GM19035 (cell line): ENCODE results near the gene HDAC4.
A peak's percentile ranks its signal among the peaks of the same experiment; 100 is the strongest.

Source experiments
- ATAC-seq: cut with Tn5 transposase; IDR thresholded peaks from one replicate; pipeline ENCODE4 v1.9.1; 2021; ENCODE audit not compliant: unreplicated experiment

The HDAC4 gene

GRCh38 chr2:239271882-239272281, 128.9 kb downstream of the HDAC4 start:
- ATAC-seq: no peak

DNA sequence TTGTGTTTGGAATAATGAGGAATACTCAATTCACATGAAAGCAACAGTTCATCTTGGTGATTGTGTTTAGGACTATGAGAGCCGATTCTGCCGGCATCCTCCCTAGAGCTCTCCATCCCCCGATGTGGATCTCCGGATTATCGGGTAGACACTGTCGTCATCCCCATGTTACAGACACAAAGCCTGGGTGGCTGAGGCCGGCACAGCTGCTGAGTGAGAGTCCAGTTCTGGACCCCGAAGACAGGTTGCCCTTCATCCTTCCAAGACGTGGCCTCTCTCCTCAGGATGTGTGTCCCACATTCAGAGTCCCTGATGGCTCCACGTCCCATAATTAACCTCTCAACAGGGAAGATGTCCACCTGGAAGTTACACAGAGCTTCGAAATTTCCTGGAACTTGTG, 129.3 kb downstream of the HDAC4 start:
- no peak for ATAC-seq

DNA sequence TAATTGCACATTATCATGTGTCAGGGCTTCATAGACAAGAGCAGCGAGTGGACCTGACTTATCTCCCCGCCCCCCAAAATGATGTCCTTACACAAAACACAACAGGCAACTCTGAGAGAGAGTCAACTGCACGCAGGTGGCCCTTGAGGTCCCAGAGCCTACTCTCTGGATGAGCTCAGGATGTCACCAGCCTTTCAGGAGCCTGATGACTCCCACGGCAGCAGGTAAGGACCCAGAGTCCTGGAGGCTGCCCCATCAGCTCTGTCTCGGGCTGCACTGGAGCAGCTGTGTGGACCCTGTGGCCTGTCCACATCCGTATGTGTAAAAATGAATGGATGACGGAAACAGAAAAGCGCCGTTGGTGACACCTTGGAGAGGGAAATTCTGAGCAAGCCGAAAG, 130.9 kb downstream of the HDAC4 start:
- no peak for ATAC-seq

DNA sequence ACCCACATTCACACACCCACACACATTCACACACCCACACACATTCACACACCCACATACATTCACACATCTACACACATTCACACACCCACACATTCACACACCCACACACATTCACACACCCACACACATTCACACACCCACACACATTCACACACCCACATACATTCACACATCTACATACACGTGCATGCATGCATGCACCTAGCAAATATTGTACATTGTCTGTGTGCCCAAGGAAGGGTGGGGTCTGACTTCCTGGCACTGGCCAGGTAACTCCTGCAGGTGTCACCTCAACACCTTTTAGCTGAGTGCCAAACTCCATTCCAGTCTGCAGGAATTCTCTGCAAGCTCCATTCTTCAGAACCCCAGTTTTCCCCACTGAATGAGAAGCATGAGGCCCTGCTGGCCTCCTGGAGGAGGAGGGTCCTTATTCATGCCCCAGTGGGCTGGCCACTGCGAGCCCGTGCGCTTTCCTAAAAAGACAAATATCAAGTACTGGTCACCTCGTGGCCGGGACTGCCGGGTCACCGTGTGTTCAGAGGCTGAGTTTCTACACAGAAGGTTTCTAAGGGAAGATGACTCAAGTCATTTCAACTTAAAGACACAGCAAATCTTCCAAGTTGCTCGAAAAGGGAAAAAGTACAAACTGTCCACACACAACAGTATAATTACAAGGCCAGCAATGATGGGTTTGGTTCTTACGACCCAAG, 131.5 kb downstream of the HDAC4 start:
- ATAC-seq: no peak

GRCh38 chr2:239268549-239268948, 132.3 kb downstream of the HDAC4 start:
- ATAC-seq: no peak

GRCh38 chr2:239268082-239268481, 132.7 kb downstream of the HDAC4 start:
- no peak for ATAC-seq

- peak; percentile 96 for ATAC-seq
Observed at GRCh38 chr2:239267288-239267951, 133.4 kb downstream of the HDAC4 start.

GRCh38 chr2:239266779-239267287, 134.0 kb downstream of the HDAC4 start:
- no peak for ATAC-seq

DNA sequence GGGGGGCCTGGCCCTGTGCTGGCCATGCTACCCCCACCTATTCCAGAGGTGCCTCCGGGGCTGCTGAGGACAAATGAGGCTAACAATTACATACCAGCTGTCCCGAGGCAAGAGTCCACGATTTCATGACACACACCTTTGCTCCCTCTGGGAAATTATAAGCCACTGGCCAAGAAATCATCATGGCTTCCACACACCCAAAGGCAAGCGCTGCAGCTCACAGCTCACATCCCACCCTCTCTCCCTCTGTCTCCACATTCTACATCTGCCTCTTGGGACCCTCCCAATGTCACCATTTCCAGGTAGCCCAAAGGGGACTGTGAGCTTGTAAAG, 134.4 kb downstream of the HDAC4 start:
- ATAC-seq: no peak

DNA sequence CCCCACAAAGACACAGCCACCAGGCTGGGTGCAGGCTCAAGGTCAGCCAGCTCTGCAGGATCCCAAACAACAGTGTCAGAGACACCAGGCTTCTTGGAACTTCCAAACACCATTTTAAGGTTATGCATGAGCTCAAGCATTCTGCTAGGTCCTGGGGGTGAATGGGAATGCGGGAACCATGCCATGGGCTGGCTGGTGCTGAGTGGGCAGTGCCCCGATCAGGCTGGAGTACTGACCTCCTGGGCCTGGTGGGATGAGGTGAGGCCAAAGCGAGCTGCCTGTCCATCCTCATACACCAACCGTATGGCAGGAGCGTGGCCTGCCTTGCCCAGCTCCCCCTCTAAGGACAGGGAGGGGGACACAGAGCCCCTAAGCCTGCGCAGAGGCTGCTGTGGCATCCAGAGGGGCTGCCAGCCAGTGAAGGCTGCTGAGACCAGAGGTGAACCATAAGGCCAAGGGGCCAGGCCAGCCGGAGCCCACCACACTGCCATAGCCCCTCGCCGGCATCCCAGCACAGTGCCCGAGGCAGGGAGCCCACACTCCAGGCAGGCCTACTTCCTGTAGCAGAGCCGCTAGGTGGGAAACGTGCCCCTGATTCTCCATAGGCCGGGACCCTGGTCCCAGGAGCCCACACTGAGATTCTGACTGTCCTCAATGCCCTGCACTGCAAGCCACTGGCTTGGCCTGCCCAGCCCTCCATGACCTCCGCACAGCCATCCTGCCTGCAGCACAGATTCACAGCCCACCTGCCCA, 135.0 kb downstream of the HDAC4 start:
- ATAC-seq: no peak

- no peak for ATAC-seq
Observed at GRCh38 chr2:239264838-239265651, 135.8 kb downstream of the HDAC4 start.

DNA sequence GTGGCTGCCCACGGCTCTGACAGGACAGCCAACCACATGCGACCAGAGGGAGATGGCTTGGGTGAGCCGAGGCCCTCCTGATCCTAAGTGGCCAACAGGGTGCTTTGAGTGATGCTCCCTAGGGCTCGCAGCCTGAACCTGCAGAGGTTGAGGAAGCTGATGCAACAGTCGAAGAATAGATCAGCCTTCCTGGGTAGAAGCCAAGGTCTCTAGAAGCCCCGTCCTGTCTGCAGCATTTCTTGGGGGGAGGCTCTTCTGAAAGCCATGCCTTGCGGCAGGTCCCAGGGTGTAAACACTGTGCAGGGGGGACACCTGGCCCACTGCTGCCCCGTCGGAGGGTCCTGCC, 136.4 kb downstream of the HDAC4 start:
- no peak for ATAC-seq

GRCh38 chr2:239263669-239264491, 136.9 kb downstream of the HDAC4 start:
- ATAC-seq: no peak

- ATAC-seq: no peak
Observed at GRCh38 chr2:239263231-239263630, 137.6 kb downstream of the HDAC4 start.

DNA sequence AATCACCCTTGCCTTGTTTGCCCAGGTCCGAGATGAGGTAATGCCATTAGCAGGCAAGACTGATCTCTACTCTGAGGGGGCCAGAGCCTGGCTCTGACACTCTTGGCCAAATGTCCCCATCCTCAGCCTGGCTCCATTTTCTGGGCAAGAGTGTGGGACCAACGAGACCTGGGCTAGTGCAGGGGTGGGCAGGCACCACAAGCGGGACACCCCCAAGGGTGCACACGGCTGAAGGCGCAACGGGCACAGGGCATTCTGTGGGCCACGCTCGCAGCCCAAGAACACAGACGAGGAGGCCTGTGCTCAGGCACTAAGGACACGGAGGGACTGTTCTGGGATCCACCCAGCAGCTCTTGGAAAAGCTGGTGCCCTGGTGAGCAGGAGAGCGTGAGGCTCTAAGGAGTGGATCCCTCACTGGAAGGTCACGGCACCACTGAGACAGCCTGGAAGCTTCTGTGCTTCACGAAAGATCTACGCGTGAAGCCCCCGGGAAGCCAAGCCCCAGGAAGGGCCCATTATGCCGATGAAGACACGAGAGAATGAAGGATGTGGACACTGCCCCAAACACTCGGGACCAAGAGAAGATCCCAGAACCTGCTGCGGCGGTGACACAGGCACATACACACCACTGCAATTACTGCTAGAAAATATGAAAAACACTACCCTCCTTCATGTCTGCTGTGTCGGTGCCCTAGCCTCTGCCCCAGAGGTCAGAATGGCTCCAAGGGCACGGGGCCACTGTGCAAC, 138.2 kb downstream of the HDAC4 start:
- ATAC-seq: no peak

DNA sequence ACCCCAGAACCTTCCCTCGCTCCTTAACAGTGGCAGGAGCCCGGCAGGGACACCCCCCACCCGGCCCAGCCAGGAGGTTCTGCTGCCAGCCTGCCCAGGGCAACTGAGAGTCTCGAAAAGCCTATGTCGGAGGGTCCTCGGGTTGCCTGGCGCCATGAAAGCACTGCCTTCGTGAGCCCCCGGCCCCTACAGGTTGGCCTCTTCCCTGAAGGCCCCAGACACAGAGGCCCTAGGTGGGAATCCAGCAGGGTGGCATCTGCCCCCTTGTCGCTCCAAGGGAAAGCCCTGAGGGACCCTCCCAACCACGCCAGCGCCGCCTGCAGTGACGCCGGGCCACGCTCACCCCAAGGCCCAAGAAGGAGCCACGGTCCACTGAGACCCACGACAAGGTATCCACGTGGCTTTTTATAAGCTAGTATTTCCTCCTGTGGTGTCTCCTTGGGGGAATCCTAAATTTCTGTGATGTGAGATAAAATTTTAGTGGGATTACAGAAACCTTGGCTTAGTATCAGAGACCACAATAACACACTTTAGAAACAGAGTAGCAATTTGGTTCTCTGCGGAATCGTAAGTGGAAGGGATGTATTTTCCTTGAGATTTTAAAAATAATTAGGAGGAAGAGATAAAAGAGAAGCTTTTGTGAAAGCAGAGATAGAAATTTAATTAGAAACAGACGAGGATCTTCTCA, 138.9 kb downstream of the HDAC4 start:
- ATAC-seq: no peak

DNA sequence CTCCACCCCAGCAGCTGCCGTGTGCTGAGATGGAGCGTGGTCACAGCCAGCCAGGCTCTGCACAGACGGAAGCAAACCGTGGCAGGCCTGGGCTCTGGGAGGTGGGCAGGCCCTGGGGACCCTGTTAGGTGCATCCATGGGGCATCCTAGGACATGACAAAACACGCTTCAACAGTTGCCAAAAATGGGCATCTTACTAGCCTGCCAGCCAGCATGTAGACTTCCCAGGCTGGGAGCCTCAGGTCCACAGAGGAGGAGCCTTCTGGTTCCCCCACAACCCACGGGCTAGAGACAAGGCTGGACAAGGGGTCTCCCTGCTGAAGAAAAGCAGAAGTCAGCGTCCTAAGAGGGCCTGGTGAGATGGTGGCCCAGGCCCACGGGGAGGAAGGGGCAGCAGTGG, 139.5 kb downstream of the HDAC4 start:
- ATAC-seq: no peak

GRCh38 chr2:239260546-239261327, 140.1 kb downstream of the HDAC4 start:
- no peak for ATAC-seq
